Bronchial smooth muscle cell (primary cell): ENCODE data around the gene CST7. TPM values are rescaled to one million over a fixed set of nuclear protein-coding genes. Genes with fewer than 3 reads are reported as not detected.

ENCODE experiments used
- total RNA-seq: library from RNA; depleted of rRNA; stranded (reverse); fragments of >200 nt; gene quantifications from 2 replicates; pipeline ENCODE4 v1.2.1, GENCODE V29; 2014

Gene CST7, protein sequence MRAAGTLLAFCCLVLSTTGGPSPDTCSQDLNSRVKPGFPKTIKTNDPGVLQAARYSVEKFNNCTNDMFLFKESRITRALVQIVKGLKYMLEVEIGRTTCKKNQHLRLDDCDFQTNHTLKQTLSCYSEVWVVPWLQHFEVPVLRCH
- total RNA-seq = not detected in 2 replicates

DNA sequence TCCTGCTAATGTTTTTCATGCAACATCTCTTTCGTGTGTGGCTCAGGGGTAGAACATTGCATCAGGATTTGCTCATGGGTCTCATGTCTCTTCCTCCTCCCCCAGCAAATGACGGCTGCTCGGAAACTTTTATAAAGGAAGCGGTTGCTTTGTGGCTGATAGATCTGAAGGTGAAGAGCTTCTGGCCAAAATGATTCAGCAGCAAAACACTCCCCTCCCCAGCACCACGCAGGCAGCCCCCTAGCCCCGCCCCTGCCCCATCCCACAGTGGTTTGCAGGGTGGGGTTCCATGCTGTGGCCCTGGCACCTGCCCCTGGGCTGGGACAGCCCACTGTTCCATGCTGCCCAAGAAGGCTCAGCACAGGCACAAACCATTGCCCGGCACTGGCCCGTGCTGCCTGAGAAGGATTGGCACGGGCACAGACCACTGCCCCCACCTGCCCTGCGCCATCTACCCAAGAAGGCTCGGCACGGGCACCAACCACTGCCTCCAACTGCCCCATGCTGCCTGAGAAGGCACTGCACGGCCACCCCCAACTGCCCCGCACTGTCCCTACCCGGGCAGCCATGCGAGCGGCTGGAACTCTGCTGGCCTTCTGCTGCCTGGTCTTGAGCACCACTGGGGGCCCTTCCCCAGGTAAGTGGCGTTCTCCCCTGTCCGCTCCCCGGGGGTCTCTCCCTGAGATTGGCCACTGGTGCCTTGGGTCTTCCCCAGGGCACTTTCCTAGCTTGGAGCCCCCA lies at the start of gene CST7:
Gene CST7, plus strand, starts transcription at position 331 of the 741 bp plus-strand sequence. Its CDS starts 237 bp downstream, at position 568.

DNA sequence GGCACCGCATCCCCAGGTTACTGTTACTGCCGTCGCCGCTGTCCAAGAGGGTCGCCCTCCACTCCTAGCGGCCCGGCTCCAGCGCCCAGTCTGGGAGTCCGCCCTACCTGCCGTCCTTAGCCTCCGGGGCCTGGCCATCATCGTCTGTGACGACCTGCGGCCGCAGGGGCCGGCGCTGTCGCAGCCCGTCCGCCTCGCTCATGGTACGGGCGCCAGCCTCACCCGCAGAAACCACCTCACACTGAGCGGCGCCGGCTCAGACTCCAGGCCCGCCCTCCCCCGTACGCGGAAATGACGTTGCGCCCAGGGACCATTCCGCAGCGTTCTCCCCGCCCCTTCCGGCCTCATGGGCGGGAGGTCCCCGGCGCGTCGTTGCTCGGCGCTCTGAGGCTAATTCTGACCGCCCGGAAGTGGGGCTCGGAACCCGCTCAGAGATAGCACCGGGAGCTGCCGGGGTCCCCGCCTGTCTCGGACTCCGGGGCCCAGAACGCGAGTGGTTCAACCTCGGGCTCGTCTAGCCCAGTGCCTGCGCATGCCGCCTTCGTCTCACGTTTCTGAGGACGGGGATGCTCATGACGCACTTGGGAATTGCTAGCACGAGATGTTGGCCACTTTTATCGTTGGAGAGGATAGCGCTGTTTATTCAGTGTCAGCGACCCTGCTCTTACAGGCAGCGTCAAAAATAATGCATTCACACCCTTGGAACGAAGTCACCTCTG lies 43.6 kb downstream of the CST7 start, which contains the start of gene APMAP:
Gene APMAP, minus strand, starts transcription at position 265 of the 719 bp plus-strand sequence. Its CDS starts 63 bp downstream, at position 202.

Other genes with a start within 250 kb of the CST7 start
- 75.8 and 96.0 TPM in 2 replicates for gene APMAP, start 43.5 kb downstream of the CST7 start, total RNA-seq
- 0.63 and 2.9 TPM in 2 replicates for gene ACSS1, start 108.9 kb downstream of the CST7 start, total RNA-seq
- gene VSX1, start 132.9 kb downstream of the CST7 start, total RNA-seq = not detected in 2 replicates
- gene ENTPD6, start 246.4 kb downstream of the CST7 start, total RNA-seq = 54.0 and 57.4 TPM in 2 replicates